Left lung (tissue), 10 donors: ENCODE data around the gene MFSD6. TPM values are rescaled to one million over a fixed set of nuclear protein-coding genes. Genes with fewer than 3 reads are reported as not detected.

Source experiments
- ATAC-seq: fragments of 200-7000 bp; cut with Tn5 transposase; one replicate; pipeline ENCODE4 v1.9.1; 2020; ENCODE audit warnings: moderate library complexity
- DNase-seq, 4 donors: peaks; one replicate each; pipeline ENCODE4 v3.0.0-alpha.2; 2013 to 2020
- H3K27ac ChIP-seq, 2 donors: fragments of 200-600 bp; sonication (generic) in 1 of 2; one replicate each; pipeline versions ENCODE4 v1.5.0 to v1.8.0; 2020 to 2021
- H3K27me3 ChIP-seq, 2 donors: fragments of 200-600 bp; sonication (generic) in 1 of 2; one replicate each; pipeline versions ENCODE4 v1.5.0 to v1.8.0; 2020 to 2021
- H3K36me3 ChIP-seq, 2 donors: fragments of 200-600 bp; sonication (generic) in 1 of 2; one replicate each; pipeline versions ENCODE4 v1.5.0 to v1.8.0; 2020 to 2021
- H3K4me1 ChIP-seq, 2 donors: fragments of 200-600 bp; one replicate each; pipeline ENCODE4 v1.8.0; 2021
- H3K4me3 ChIP-seq, 2 donors: fragments of 200-600 bp; sonication (generic) in 1 of 2; one replicate each; pipeline versions ENCODE4 v1.5.0 to v1.8.0; 2020 to 2021; ENCODE audit warnings: mild to moderate bottlenecking in 1 of 2
- H3K9me3 ChIP-seq, 2 donors: fragments of 200-600 bp; sonication (generic) in 1 of 2; one replicate each; pipeline versions ENCODE4 v1.5.0 to v1.8.0; 2020 to 2021
- CTCF ChIP-seq, 2 donors: fragments of 200-600 bp; sonication (generic) in 1 of 2; IDR thresholded peaks; one replicate each; pipeline versions ENCODE4 v1.5.0 to v1.8.0; 2021; ENCODE audit warnings: antibody characterized with exemption in 2 of 2
- intact Hi-C, 2 donors: fragments of 100-400 bp; cut with DNase I; formaldehyde crosslinking; loops; one replicate each; pipeline versions ENCODE4 v1.11.2 to v1.14.2; 2022
- polyA plus RNA-seq, 6 donors: library from polyadenylated mRNA; unstranded; fragments of 120-200 nt; gene quantifications; one replicate each; pipeline ENCODE4 v1.2.1, GENCODE V29; 2013; ENCODE audit not compliant: insufficient read length in 6 of 6
- total RNA-seq, 2 donors: library from RNA; stranded (reverse); fragmentation: NEBNext Ultra II Directional; extraction: Animal tissue kit (Norgen Biotek cat#: 25700); gene quantifications; one replicate each; pipeline ENCODE4 v1.2.1, GENCODE V29; 2021
- donor health status: DM: no; HTN: yes; CAD: no.
- donor health status: DM: no; HTN: no; CAD: no.

Gene MFSD6
- total and polyA plus RNA-seq, 8 donors: 21.5 to 46.6 (median 24.8) TPM

GRCh38 chr2:190546734-190547133 is 138.6 kb downstream of the MFSD6 start:
- peaks cover 0 to 5% of the 10 kb centered on the region in 2 donors for H3K9me3 ChIP-seq
- ATAC-seq (no peak), DNase-seq (no peak)
- H3K27ac ChIP-seq: no peak overlapping the region
- no peak for TF ChIP-seq CTCF (IDR thresholded peaks at IDR 0.05)
- intact Hi-C loops: no loop called here
- H3K27me3 ChIP-seq: no peaks in the 10 kb centered on the region
- H3K36me3 ChIP-seq: no peaks in the 10 kb centered on the region
- no peak overlapping the region for H3K4me3 ChIP-seq
- H3K4me1 ChIP-seq: no peaks in the 10 kb centered on the region

DNA sequence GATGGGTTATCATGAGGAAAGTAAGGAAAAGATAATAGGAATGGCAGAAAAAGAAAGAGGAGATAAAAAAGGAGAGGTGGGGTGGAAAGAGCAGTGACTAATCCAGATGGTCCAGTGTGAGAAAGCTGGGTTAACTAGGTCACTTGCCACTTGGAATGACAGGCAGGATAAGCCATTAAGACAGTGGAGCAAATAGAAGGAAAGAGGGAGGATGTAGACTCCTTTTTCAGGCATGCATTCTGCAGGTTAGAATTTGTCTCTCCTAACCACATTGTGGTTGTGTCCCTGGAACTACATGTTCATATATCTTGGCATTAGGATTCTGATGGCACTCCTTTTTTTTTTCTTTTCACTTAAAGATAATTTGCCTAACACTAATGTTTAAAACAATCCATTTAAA is 139.7 kb downstream of the MFSD6 start:
- no peak overlapping the region for H3K27ac ChIP-seq
- no peaks in the 10 kb centered on the region for H3K36me3 ChIP-seq
- no peak for TF ChIP-seq CTCF (IDR thresholded peaks at IDR 0.05)
- intact Hi-C loops: no loop called here
- ATAC-seq: no peak
- no peaks in the 10 kb centered on the region for H3K4me1 ChIP-seq
- no peaks in the 10 kb centered on the region for H3K27me3 ChIP-seq
- no peaks in the 10 kb centered on the region for H3K9me3 ChIP-seq
- no peak for DNase-seq
- no peak overlapping the region for H3K4me3 ChIP-seq

GRCh38 chr2:190550137-190550536 is 142.0 kb downstream of the MFSD6 start:
- Histone ChIP-seq H3K36me3 (no peaks in the 10 kb centered on the region), H3K9me3 (no peaks in the 10 kb centered on the region), H3K27me3 (no peaks in the 10 kb centered on the region), H3K27ac (no peak overlapping the region), H3K4me1 (no peaks in the 10 kb centered on the region), H3K4me3 (no peak overlapping the region)
- no peak for DNase-seq
- no peak for TF ChIP-seq CTCF (IDR thresholded peaks at IDR 0.05)
- no peak for ATAC-seq
- intact Hi-C loops: no loop called here

Other genes with a start within 250 kb of the MFSD6 start
- gene HIBCH, start 88.5 kb upstream of the MFSD6 start, total RNA-seq: 10 to 100 TPM; 31.8 to 32.9 TPM
- gene HIBCH, start 88.5 kb upstream of the MFSD6 start, polyA plus RNA-seq: 10 to 100 TPM; 66.3 to 86.8 (median 74.2) TPM
- gene INPP1, start 64.8 kb upstream of the MFSD6 start, total RNA-seq: 10 to 100 TPM; 21.0 to 25.0 TPM
- 10 to 100 TPM; 25.3 to 35.2 (median 28.5) TPM for gene INPP1, start 64.8 kb upstream of the MFSD6 start, polyA plus RNA-seq
- gene NEMP2, start 126.4 kb downstream of the MFSD6 start, total RNA-seq: 1 to 10 TPM; 8.1 to 9.3 TPM
- gene NEMP2, start 126.4 kb downstream of the MFSD6 start, polyA plus RNA-seq: 10 to 100 TPM; 10.2 to 22.8 (median 17.8) TPM
- gene NAB1, start 240.7 kb downstream of the MFSD6 start, total RNA-seq: 10 to 100 TPM; 28.4 to 32.9 TPM
- 10 to 100 TPM; 72.7 to 85.3 (median 80.1) TPM for gene NAB1, start 240.7 kb downstream of the MFSD6 start, polyA plus RNA-seq